HG02938 (cell line): Measurements from ENCODE around the gene CDC42EP4.
"Not testable (repeated sequence)": the region's sequence is repeated elsewhere in the genome, so short reads cannot be mapped to it uniquely, and the experiment has no call there.

ENCODE experiments used
- ATAC-seq: cut with Tn5 transposase; IDR thresholded peaks from one replicate; pipeline ENCODE4 v1.9.1; 2021; ENCODE audit warnings: mild to moderate bottlenecking, moderate library complexity; ENCODE audit not compliant: unreplicated experiment

The CDC42EP4 gene

GRCh38 chr17:73343739-73344454 lies 32.1 kb upstream of the CDC42EP4 start:
- ATAC-seq = no peak

DNA sequence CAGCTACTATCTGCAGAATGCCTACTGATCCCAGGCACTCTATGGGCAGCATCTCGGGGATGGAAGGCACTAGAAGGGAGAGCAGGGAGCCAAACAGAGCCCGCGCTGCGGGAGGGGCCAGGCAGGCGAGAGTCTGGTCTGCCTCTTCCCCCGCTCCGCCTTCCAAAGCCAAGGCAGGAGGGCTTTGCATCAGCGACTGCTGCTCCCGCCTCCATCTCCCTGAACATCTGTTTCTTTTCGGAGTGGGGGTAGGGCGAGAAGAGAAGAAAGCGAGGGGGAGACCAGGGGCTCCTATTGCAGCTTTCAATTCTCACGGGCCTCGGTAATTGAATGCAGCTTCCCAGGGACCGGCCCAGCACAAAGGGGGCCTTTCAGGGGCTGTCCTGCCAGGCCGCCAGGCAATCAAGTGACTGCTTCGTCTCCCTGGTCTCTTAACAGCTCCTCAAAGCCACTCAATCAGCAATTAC lies 31.4 kb upstream of the CDC42EP4 start:
- no peak for ATAC-seq

DNA sequence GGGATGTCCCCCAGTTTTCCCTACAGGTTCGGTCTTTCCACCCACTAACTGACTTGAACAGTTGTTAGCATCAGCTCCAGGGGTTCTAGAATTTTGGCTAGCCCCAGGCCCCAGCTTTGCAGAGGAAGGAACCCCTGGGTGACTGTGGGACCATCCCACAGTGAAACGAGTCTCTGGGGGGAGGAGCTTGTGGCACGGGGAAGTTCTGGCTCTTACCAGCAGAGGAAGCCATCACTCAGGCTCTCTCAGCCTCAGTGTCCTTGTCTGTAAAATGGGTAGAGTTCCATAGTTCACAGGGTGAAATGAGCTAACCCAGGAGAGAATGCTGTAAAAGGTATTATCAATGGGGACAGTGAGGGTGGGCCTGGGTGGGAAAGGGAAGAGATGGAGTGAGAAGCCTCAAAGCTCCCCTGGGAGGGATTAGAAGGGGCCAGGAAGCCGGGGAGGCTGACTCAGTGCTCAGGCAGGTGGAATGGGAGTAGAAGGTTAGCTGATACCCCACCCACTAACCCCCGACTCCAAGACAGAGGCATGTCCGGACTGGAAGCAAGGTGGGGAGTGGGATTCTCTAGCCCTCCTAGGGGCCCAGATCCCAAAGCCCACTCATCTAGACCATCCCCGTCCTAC lies 30.9 kb upstream of the CDC42EP4 start:
- ATAC-seq = no peak

GRCh38 chr17:73342050-73342522 lies 30.3 kb upstream of the CDC42EP4 start:
- ATAC-seq = no peak

GRCh38 chr17:73341350-73342049 lies 29.7 kb upstream of the CDC42EP4 start:
- ATAC-seq = no peak

DNA sequence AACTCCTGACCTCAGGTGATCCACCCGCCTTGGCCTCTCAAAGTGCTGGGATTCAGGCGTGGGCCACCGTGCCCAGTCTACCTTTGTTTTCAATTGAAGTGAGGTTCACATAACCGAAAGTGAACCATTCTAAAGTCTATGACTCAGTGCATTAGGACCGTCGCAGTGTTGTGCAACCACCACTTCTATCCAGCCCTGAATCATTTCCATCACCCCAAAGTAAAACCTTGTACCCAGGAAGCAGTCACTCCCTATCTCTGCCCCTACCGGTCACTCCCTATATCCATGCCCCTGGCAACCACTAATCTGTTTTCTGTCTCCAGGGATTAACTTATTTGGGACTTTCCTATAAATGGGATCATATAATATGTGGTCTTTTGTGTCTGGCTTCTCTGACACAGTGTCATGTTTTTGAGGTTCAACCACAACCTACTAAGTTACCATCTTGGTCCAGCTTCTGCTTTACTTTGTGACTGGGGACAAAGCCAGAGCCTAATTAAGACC lies 28.3 kb upstream of the CDC42EP4 start:
- no peak for ATAC-seq

- ATAC-seq = no peak
These were observed 26.9 kb upstream of the CDC42EP4 start for GRCh38 chr17:73338566-73339197.

- no peak for ATAC-seq
These were observed 26.3 kb upstream of the CDC42EP4 start for GRCh38 chr17:73338050-73338521.

DNA sequence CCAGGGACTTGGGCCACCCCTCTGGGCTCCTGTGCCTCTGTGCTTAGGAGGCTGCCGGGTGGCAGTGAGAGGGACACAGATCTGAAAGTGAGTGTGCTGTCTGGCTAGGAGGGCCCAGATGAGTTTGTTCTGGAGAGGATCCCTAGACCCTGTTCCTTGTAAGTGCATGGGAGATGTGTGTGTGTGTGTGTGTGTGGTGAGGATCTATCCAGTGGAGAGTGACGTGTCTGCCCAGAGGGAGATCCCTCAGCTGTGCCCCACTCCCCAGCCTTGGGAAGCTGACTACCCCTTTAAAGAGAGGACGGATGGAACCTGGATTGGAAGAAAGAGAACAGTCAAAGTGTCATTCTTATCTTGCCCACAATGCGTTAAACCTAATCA lies 25.5 kb upstream of the CDC42EP4 start:
- no peak for ATAC-seq

DNA sequence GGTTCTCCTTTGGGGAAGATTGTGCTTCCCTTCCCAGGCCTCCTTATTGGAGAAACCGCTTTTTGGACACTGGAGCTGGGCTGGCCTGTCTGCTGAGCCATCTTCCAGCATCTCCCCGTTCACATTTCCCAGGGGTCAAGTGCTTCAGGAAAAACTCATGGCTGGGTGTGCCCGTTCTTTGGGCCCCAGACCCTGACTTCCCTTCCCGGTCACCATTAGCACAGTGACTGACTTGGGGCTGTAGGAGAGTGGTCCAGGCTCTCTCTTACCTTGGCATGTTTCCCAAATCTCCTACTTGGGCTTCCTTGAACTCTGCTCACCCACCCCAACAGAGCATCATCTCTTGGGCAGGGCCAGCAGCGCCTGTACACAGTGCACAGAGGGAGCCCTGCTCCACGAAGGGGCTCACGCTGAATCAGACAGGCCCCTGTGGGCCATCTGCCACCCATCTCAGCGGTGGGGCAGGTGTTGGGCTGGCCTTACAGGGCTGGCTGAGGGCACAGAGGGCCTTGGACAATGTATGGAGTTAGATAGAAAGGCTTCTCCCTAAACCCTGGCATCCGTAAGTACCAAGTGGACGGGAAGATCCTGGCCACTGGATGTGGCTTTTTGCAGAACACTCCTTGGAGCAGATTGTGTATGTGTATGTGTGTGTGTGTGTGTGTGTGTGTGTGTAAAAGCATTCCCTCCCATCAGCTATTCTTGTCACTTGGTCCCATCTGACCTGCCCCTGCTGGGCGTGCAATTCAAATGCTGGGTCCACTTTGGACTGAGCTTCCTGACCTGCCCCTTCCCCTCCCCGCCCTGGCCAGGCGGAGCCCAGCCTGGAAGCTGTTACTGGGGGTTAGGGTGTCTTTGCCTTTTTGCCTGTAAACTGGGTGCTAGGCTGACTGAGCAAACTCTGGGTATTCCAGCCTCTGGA lies 24.9 kb upstream of the CDC42EP4 start:
- ATAC-seq = no peak

DNA sequence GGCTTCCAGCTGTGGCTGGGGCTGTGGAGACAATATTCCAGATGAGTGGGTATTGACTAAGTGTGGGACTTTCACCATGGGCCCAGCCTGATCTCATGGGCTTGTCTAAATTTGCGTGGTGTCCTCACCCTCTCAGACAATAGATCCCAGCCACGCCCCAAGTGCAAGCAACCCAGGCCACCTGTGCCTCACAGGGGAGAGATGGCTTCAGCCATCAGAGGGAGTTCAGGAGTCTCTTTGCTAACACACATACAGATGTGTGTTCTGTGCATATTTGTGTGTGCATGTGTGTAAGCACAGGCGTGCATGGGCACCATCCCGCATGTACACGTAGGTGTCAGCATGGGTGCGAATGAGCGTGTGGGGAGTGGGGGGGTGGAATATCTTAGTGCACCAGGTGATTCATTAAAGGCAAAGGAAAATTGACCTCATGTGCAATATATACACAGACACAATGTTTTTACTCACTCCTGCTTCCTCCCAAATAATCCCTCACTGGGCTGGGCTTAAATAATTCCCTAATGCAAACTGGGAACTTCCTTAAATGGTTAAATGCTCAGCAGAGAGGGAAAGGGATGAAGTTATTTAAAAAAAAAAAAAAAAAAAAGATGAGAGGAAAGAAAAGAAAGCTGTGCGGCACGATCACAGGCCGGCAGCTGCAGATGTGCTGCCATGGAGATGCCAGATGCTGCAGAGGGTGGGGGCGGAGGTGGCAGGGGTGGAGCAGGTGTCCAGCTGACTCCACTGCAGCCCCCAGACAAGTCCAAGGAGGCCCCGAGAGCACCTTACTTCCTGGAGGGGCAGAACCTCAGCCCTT lies 24.0 kb upstream of the CDC42EP4 start:
- no peak for ATAC-seq

DNA sequence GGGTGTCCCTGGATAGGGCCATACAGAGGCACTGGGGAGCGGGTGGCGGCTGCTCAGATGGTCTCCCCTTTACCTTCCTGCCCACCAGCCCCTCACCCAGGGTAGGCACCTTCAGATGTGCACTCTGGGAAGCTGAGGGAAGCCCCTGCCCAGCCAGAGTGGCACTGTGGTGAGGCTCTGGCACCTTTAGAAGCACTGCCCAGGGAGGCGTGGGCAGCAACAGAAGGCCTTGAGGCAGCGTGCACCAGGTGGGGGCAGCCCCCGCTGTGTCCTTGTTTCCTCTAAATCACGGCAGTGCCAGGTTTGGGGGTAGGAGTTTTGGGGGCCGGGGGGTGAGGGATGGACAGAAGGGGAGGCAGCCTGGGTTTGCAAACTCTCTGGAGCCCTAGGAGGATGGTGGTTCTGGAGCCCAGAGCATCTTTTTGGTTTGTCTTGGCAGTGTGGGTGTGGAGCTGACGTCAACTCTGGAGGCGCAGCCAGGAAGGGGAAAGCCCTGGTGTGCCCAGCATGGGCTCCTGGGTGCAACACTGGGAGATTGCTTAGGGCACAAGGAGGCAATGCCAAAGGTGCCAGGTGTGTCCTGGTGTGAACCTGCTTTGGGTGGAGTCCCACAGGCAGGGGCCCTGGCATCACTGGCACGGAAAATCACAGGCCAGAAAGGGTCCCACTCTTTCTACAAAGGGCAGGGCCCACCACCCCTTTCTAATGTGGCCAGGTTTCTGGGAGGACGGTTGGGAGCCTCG lies 23.1 kb upstream of the CDC42EP4 start:
- ATAC-seq = no peak

GRCh38 chr17:73333445-73333844 lies 21.6 kb upstream of the CDC42EP4 start:
- ATAC-seq = not testable (repeated sequence)

DNA sequence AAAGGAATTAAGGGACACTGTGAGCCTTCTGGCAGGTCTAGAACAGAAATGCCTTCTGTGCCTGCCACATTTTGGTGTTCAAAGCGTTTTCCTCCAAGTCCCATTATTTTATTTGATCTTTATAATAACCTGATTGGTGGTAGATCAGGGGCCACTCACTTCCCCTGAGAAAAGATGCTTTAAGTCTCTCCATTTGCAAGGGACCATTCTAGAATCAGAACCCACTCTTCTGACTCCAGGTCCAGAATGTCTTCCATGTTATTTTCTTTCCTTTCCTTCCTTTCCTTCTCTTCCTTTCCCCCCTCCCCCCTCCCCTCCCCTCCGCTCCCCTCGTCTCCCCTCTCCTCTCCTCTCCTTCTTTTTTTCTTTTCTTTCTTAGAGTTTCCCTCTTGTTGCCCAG lies 19.3 kb upstream of the CDC42EP4 start:
- ATAC-seq = no peak

DNA sequence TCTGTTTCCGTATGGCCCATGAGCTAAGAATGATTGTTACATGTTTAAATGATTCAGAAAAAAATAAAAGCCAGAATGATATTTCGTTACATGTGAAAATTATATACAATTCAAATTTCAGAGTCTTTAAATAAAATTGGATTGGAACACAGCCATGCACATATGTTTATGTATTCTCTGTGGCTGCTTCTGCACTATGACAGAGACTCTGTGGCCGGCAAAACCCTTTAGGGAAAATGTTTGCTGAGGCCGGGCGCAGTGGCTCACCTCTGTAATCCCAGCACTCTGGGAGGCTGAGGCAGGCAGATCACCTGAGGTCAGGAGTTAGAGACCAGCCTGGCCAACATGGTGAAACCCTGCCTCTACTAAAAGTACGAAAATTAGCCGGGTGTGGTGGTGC lies 15.9 kb upstream of the CDC42EP4 start:
- no peak for ATAC-seq

DNA sequence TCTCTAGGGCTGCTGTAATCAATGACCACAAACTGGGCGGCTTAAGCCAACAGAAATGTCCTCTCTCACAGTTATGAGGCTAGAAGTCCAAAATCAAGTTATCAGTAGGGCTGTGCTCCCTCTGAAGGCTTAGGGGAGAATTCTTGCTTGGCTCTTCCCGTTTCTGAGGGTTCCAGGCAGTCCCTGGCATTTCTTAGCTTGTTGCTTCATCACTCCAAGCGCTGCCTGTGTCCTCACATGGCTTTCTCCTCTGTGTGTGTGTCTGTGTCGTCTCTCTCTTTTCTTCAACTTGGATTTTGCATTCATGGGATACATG lies 13.7 kb upstream of the CDC42EP4 start:
- ATAC-seq = no peak

DNA sequence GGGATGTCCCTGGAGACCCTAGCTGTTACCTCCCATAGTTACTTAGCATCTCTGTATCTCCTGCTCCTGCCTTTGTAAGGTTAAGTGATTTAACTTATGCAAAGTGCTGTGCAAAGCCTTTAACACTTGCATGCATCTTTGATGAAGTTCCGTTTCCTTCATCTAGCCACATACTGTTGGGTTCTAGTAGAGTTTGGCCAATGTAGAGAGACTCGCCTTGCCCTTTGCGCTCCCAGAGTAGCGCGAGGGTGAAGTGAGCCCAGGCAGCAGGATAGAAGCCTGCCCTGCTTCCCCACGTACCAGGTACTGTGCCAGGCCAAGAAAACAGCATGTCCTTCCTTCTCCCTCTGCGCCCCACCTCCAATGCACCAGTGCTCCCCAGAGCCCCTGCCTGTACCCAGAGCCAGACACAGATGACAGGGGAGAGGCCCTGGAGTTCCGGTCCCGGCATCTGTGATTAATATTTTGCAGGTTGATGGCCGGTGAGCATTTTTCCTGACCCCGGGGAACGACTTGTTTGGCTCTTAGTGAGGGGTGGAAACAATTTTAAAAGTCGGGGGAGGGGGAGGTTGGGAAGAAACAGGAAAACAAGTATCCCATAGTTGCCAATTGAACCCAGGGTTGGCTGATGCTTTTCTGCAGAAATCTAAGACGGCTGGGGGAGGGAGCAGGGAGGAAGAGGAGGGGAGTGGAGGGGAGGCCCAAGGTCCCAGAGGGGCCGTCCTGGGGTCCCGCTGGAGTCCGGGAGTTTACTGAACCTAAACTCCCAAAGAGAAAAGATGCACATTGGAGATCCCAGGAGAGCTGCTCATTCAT lies 13.1 kb upstream of the CDC42EP4 start:
- no peak for ATAC-seq

DNA sequence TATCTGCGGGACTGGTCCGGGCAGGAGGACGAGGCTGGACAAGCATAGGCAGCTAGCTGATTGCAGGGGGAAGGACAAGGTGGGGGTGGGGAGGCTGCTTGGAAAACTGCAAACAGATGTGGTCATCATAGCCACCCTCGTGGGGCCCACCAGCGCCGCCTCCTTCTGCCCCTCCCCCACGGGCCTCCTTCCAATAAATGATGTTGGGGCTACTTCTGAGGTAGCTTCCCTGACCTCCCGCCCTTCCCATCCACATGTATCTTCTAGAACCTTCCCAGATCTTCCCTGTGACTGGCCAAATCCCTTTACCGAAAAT lies 12.3 kb upstream of the CDC42EP4 start:
- no peak for ATAC-seq
